ENCODE measurements around the gene HOXA9.
A peak's percentile ranks its signal among the peaks of the same experiment; 100 is the strongest.

The HOXA9 gene

GRCh38 chr7:27175626-27176523 lies 10.5 kb upstream of the HOXA9 start:
- no peak for DNase-seq

- DNase-seq, result no peak
These were observed 9.7 kb upstream of the HOXA9 start for GRCh38 chr7:27174874-27175625.

- DNase-seq, result no peak
These were observed 8.9 kb upstream of the HOXA9 start, which contains the start of gene HOXA10 for GRCh38 chr7:27173956-27174873. Gene HOXA10, minus strand, starts transcription at chr7:27174320. Its CDS starts 14 bp downstream, at chr7:27174306.

- DNase-seq, result no peak
These were observed 8.2 kb upstream of the HOXA9 start for GRCh38 chr7:27173511-27173955.

GRCh38 chr7:27172823-27173510 lies 7.6 kb upstream of the HOXA9 start:
- DNase-seq, result no peak

- peak; percentile 49 for DNase-seq
These were observed 7.0 kb upstream of the HOXA9 start for GRCh38 chr7:27172315-27172774.

- DNase-seq, result peak; percentile 74
These were observed 6.4 kb upstream of the HOXA9 start for GRCh38 chr7:27171637-27172314.

GRCh38 chr7:27171325-27171636 lies 5.9 kb upstream of the HOXA9 start:
- DNase-seq, result peak; percentile 74

- DNase-seq, result peak; percentile 74
These were observed 5.3 kb upstream of the HOXA9 start for GRCh38 chr7:27170426-27171324.

- DNase-seq, result peak; percentile 74
These were observed 4.5 kb upstream of the HOXA9 start for GRCh38 chr7:27169658-27170425.

- DNase-seq, result peak; percentile 75
These were observed 3.1 kb upstream of the HOXA9 start for GRCh38 chr7:27168265-27168947.

- DNase-seq, result no peak
These were observed 2.6 kb upstream of the HOXA9 start for GRCh38 chr7:27167916-27168264.

- DNase-seq, result no peak
These were observed 1.5 kb upstream of the HOXA9 start for GRCh38 chr7:27166531-27167505.

GRCh38 chr7:27165996-27166530 lies 726 bp upstream of the HOXA9 start:
- no peak for DNase-seq

- DNase-seq, result no peak
These were observed 809 bp downstream of the HOXA9 start for GRCh38 chr7:27164367-27165088.

- no peak for DNase-seq
These were observed 1.3 kb downstream of the HOXA9 start for GRCh38 chr7:27164045-27164366.
